ENCODE results near the gene SEMA7A.

DNA sequence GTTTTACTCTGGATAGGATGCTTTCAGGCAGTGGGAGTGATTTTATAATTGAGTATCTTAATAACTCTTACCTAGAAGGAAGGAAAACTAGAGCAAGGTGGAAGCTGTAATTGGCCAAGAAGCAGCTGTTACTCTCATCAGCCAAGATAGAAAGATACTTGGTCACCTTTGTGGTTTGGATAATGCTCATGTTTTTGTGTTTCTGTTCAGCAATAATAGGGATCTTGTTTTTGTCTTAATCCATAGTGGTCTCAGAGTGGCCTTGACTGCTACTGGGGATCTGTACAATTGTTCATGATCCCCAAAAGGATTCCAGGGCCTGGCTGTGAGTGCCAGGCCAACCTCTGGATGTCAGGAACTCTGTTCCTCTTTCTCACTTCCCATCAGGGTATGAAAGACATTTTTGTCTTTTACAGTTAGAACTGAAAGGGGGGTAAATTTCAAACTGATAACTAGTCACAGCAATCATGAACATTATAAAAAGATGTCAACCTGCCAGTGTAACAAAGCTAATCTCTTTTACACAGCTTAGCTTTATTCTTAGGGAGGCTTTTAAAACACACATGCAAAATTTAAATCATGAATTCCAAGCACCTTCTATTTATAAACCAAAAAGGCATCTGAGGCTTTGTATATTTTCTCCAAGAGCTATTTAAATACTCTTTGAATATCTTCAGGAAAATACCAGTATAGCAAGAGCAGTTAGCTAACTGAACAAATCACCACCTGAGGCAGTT is 21.2 kb upstream of the SEMA7A start:
- TF ChIP-seq, protein P1, sequence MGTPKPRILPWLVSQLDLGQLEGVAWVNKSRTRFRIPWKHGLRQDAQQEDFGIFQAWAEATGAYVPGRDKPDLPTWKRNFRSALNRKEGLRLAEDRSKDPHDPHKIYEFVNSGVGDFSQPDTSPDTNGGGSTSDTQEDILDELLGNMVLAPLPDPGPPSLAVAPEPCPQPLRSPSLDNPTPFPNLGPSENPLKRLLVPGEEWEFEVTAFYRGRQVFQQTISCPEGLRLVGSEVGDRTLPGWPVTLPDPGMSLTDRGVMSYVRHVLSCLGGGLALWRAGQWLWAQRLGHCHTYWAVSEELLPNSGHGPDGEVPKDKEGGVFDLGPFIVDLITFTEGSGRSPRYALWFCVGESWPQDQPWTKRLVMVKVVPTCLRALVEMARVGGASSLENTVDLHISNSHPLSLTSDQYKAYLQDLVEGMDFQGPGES (IDR thresholded peaks at IDR 0.05; ENCODE audit: low read depth, low read length): no peak
- TF ChIP-seq, protein P2, sequence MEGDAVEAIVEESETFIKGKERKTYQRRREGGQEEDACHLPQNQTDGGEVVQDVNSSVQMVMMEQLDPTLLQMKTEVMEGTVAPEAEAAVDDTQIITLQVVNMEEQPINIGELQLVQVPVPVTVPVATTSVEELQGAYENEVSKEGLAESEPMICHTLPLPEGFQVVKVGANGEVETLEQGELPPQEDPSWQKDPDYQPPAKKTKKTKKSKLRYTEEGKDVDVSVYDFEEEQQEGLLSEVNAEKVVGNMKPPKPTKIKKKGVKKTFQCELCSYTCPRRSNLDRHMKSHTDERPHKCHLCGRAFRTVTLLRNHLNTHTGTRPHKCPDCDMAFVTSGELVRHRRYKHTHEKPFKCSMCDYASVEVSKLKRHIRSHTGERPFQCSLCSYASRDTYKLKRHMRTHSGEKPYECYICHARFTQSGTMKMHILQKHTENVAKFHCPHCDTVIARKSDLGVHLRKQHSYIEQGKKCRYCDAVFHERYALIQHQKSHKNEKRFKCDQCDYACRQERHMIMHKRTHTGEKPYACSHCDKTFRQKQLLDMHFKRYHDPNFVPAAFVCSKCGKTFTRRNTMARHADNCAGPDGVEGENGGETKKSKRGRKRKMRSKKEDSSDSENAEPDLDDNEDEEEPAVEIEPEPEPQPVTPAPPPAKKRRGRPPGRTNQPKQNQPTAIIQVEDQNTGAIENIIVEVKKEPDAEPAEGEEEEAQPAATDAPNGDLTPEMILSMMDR (IDR thresholded peaks at IDR 0.05): no peak
- TF ChIP-seq, protein P3, sequence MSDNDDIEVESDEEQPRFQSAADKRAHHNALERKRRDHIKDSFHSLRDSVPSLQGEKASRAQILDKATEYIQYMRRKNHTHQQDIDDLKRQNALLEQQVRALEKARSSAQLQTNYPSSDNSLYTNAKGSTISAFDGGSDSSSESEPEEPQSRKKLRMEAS (IDR thresholded peaks at IDR 0.05; ENCODE audit: low read depth): no peak
- TF ChIP-seq NFIC (IDR thresholded peaks at IDR 0.05; ENCODE audit: borderline replicate concordance): no peak
- no peak for TF ChIP-seq RAD21 (IDR thresholded peaks at IDR 0.05; ENCODE audit: low read length)
- no peak for TF ChIP-seq RFX5 (IDR thresholded peaks at IDR 0.05; ENCODE audit: low read length)
- TF ChIP-seq POLR2AphosphoS5 (IDR thresholded peaks at IDR 0.05; ENCODE audit: low read depth, low read length): no peak
- no peak for TF ChIP-seq EP300 (IDR thresholded peaks at IDR 0.05; ENCODE audit: borderline replicate concordance in 1 of 2, low read depth in 1 of 2, low read length in 1 of 2)
- no peak for TF ChIP-seq FOXJ3 (CRISPR knock-in tag; IDR thresholded peaks at IDR 0.05)
- TF ChIP-seq NRF1 (IDR thresholded peaks at IDR 0.05; ENCODE audit: low read depth, low read length): no peak
